ENCODE results near the gene PAXIP1.

Gene PAXIP1

DNA sequence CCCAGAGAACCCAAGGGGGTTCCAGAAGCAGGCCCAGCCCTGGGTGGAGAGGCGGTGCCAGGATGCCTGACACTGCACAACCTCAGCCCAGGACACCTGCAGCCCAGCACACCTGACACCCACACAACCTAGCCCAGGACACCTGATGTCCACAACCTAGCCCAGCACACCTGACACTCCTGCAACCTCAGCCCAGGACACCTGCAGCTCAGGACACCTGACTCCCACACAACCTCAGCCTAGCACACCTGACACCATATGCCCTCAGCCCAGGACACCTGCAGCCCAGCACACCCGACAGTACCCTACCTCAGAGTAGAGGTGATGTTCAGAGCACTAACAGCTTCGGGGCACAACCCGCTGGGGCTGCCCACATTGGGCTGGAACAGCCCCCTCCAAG lies 87.3 kb downstream of the PAXIP1 start:
- DNase-seq (ENCODE audit: extremely low spot score, insufficient read length, low read depth) (no peak), FAIRE-seq (no peak)

DNA sequence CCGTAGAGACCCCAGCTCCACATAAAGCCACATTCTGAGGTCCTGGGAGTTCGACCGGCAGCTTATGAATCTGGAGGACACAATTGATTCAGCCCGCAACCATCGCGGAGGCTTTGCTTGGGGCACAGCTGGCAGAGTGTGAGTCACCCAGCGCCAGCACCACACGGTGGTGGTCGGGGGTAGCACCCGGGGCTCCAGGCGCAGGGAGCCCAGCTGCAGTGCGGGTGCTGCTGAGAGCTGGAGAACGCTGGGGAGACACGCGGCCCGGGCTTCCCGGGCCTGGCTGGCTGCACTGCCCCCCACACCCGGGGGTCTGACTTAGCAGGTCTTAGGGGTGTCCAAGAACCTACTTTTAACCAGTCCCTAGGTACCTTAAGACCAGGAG lies 87.9 kb downstream of the PAXIP1 start:
- FAIRE-seq: no peak
- no peak for DNase-seq (ENCODE audit: extremely low spot score, insufficient read length, low read depth)

DNA sequence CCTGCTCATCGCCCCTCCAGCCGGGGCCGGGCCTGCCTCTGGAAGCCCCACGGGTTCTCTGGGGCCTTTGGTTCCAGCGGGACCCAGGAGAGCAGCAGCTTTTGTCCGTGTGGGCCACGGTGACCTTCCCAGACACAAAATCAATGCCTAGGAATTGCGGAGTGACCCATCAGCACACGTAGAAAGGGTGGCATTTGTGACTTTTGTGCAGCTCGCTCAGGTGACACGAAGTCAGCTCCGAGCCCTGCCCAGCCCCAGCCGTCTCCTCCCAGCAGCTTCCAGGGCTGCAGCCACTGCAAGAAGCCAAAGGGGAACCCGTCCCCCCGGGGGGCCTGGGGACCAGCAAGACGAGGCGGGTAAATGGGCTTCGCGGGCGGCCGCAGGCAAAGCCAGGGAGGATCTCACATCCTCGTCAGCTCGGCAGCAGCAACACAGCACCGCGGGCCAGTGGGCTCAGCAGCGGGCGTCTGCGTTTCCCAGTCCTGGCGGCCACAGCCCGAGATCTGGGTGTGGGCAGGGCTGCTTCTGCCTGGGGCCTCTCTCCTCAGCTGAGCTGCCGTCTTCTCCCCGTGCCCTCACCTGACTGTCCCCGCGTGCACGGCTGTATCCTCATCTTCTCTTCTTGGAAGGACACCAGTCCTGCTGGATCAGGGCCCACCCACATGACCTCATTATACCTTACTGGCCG lies 88.5 kb downstream of the PAXIP1 start:
- no peak for FAIRE-seq
- DNase-seq (ENCODE audit: extremely low spot score, insufficient read length, low read depth): no peak

DNA sequence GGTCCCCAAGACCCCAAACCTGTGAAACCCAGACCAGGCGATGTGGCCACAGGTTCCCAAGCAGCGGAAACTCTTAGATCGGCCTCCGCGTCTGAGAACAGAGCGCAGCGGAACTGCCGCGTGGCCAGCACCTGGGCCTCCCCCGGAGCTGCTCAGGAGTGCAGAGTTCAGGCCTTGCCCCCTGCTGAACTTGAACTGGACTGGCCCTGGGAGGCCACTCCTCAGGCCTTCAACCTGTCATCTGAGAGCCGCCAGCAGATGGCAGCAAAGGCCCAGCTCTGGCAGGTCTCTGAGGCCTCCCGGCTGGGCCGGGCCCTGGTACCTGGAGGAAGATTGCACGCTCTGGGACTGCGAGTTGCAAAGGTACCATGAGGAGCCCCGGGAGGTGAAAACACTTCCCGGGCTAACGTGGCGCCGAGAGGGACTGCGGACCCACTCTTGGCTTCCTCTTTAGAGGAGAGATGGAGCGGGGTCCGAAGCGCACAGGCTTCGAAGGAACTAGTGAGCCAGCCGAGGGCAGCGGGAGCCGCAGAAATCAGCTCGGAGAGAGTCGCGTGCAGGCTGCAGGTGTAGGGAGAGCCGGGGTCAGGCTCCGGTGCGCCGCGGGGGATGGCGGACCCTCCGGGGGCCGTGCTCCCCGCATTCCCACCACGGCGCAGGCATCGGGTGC lies 89.2 kb downstream of the PAXIP1 start:
- DNase-seq (ENCODE audit: extremely low spot score, insufficient read length, low read depth) (peak; percentile 65), FAIRE-seq (peak; percentile 84)

DNA sequence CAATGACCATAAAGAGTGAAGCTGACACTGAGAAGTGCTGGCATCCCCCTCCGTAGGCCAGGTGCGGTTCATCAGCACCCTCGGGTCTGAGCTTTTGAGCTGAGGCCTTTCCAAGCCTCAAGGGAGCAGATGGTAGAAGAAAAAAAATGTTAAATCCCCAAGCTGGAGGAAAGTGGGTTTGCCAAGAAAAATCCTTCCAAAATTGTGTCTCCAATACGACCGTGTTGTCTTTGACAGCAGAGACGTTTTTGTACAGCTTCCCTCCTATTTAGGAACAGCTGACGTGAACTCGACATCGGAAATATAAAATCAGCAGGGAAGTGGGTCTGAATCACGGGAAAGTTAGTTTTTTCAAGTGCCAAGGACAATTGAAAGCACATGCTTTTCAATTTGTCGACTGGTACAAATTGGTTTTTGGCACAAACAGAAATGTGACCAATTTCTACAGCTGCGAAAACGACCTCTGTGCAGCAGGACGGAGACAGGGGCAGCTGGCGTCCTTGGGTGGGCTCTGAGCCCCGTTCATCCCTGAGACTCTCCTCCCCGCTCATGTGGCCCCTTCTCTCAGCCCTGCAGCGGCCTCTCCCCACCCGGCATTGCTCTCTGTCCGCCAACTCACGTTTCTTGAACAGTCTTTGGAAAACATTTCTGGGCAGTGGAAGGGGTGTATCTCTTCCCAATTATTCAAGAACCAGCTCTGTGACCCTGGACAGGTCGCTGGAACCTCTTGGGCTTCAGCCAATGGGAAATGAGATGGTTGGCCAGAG lies 89.9 kb downstream of the PAXIP1 start:
- FAIRE-seq: no peak

GRCh38 chr7:154911862-154912455 lies 91.0 kb downstream of the PAXIP1 start:
- DNase-seq (ENCODE audit: extremely low spot score, insufficient read length, low read depth): no peak
- no peak for FAIRE-seq

More for the DNA sequence above, 89.9 kb downstream of the PAXIP1 start:
- DNase-seq (ENCODE audit: extremely low spot score, insufficient read length, low read depth): no peak

GRCh38 chr7:154911411-154911810 lies 91.5 kb downstream of the PAXIP1 start:
- FAIRE-seq: no peak
- no peak for DNase-seq (ENCODE audit: extremely low spot score, insufficient read length, low read depth)

GRCh38 chr7:154910977-154911376 lies 91.9 kb downstream of the PAXIP1 start:
- no peak for DNase-seq (ENCODE audit: extremely low spot score, insufficient read length, low read depth)
- no peak for FAIRE-seq

DNA sequence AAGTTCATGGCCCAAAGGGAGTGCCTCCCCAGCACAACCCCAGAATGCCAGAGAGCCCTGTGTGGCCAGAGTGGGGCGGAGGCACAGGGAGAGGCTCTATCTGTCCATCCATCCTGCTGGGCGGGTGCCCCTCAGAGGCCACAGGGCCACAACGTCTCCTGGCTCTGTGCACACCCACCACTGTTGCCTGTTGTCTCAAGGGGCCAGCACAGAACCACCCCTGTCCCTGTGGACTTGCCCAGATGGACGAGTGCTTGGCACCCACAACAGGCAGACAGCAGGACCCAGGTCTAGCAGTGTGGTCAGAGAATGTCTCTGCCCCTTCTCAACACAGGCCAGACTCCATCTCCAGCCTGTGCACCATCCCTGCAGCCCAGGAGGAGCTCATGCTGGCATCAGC lies 92.8 kb downstream of the PAXIP1 start:
- FAIRE-seq (no peak), DNase-seq (ENCODE audit: extremely low spot score, insufficient read length, low read depth) (no peak)

DNA sequence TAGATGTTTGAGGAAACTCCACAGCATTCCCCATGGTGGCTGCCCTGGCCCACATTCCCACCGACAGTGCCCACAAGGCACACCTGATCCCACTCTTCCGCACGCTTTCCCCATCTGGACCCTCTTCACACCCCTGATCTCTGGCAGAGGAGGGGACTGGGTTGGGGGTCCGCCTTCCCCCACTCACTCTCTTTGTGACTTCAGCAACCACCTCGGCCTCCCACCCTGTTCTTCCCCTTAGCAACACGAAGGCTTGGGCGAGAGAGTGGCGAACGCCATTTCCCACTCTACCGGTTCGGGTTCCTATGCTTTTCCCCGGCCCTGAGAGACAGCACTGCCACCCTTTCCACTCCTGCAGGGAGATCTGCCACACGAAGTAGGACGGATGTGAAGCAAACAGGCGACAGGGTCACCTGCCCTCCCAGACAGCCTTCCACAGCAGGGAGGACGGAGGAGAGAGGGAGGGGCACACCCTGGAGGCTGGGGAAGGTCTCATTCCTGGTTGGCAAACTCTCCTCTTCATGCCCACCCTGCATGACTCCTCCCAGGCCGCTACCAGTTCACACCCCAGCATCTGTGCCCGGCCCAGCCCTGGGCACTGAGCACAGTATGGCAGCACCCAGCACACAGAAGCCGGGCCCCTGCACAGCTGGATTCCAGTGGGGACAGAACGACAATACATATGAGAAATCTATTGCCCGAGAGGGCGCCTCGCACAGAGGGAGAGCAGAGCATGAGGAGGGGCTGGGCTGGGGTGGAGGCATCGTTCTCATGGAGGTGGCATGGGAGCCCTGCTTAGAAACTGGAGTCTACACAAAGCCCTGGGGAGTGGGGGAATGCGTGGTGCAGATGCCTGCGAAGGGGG lies 93.5 kb downstream of the PAXIP1 start:
- DNase-seq (ENCODE audit: extremely low spot score, insufficient read length, low read depth) (no peak), FAIRE-seq (no peak)

DNA sequence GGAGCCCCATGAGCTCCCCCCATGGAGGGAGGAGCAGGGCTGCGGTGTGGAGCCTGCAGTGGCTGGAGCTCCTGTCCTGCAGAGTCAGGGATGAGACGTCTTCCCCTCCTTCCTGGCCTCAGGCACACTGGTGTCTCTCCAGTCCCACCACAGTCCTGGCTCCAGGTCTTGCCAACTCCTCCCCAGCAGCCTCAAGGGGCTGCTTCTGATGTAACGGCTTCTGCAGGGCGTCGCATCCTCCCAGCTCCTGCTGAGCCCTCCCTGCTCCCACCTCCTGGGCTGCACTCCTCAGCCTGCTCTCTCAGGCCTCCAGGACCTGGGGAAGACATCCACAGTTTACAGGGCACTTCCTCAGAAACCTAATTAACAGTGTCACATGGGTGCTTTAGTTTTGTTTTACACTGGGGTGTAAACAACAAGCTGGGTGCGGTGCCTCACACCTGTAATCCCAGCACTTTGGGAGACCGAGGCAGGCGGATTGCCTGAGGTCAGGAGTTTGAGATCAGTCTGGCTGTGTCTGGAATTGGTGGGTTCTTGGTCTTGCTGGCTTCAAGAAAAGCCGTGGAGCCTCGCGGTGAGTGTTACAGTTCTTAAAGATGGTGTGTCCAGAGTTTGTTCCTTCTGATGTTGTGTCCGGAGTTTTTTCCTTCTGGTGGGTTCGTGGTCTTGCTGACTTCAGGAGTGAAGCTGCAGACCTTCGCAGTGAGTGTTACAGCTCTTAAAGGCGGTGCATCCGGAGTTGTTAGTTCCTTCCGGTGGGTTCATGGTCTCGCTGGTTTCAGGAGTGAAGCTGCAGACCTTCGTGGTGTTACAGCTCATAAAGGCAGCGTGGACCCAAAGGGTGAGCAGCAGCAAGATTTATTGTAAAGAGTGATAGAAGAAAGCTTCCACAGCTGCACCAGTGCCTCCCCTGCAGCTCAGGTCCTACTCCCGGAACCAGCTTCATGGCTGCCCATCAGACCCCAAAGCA lies 95.0 kb downstream of the PAXIP1 start:
- no peak for FAIRE-seq

GRCh38 chr7:154906736-154907355 lies 96.1 kb downstream of the PAXIP1 start:
- FAIRE-seq: no peak
- DNase-seq (ENCODE audit: extremely low spot score, insufficient read length, low read depth): no peak

More for the DNA sequence above, 95.0 kb downstream of the PAXIP1 start:
- DNase-seq (ENCODE audit: extremely low spot score, insufficient read length, low read depth): no peak

- FAIRE-seq: no peak
- DNase-seq (ENCODE audit: extremely low spot score, insufficient read length, low read depth): no peak
These were observed 96.7 kb downstream of the PAXIP1 start for GRCh38 chr7:154906201-154906600.

DNA sequence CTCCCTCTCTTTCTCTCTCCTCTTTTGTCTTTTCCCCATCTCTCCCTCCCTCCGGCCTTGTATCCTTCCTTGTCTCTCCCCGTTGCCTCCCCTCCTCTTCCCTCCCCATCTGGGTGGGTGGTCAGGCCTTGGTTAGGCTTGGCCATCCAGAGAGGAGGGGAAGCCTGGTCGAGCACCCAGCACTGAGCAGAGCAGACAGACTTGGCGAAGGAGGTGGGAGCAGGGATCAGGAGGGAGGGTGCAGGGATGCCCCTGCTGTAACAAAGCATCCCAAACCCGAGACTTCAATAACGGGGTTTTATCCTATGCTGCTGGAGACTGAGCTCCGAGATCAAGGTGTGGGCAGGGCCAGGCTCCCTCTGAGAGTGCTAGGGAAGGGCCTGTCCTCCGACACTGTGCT lies 97.3 kb downstream of the PAXIP1 start:
- DNase-seq (ENCODE audit: extremely low spot score, insufficient read length, low read depth) (no peak), FAIRE-seq (no peak)

GRCh38 chr7:154905146-154905545 lies 97.8 kb downstream of the PAXIP1 start:
- FAIRE-seq: no peak

GRCh38 chr7:154903083-154903731 lies 99.7 kb downstream of the PAXIP1 start:
- no peak for DNase-seq (ENCODE audit: extremely low spot score, insufficient read length, low read depth)
- FAIRE-seq: no peak

More at GRCh38 chr7:154905146-154905545, 97.8 kb downstream of the PAXIP1 start:
- no peak for DNase-seq (ENCODE audit: extremely low spot score, insufficient read length, low read depth)

DNA sequence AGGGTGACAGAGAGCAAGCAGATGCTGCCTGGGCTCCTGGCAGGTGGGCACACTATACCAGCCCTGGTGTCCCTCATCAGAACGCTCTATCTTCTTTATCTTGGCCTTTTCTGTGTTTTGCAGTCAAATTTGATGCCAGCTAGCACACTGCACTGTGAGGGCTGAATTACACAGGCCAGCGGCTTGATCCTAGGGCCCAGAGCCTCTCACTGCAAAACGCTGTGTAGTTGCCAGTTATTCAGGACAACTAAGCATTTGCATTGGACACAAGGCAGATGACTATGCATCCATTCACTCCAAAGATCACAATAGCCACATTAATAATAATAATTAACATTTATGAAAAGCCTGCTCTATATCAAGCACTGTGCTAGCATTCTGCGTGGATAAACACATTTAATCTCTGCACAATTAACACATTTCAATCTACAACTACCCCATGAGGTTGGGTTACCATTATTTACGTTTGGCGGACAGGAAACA lies 100.3 kb downstream of the PAXIP1 start:
- DNase-seq (ENCODE audit: extremely low spot score, insufficient read length, low read depth) (no peak), FAIRE-seq (no peak)

- DNase-seq (ENCODE audit: extremely low spot score, insufficient read length, low read depth): no peak
- no peak for FAIRE-seq
These were observed 103.1 kb downstream of the PAXIP1 start for GRCh38 chr7:154899862-154900261.

Measured in GM18507 (cell line).